Measurements from ENCODE around the gene ZBTB8B. TPM values are rescaled to one million over a fixed set of nuclear protein-coding genes. Genes with fewer than 3 reads are reported as not detected.
"Not testable (repeated sequence)": the region's sequence is repeated elsewhere in the genome, so short reads cannot be mapped to it uniquely, and the experiment has no call there.

Gene ZBTB8B
- total RNA-seq, 1 donor from 2014 or later = 0.92 TPM

- H3K27me3 Mint-ChIP-seq (ENCODE audit: unreplicated experiment) = no peaks in the 10 kb centered on the region
- peaks cover 10% of the 10 kb centered on the region for H3K36me3 Mint-ChIP-seq (ENCODE audit: low read depth, unreplicated experiment)
- no peak for TF ChIP-seq CTCF (IDR thresholded peaks at IDR 0.05; ENCODE audit: unreplicated experiment)
- H3K9me3 Mint-ChIP-seq (ENCODE audit: unreplicated experiment) = peaks cover 11% of the 10 kb centered on the region
- H3K4me3 Mint-ChIP-seq (ENCODE audit: unreplicated experiment) = peak overlapping the region; percentile 73
- H3K27ac Mint-ChIP-seq (ENCODE audit: unreplicated experiment) = no peak overlapping the region
- peak; percentile 12 for DNase-seq (ENCODE audit: low spot score)
- peaks cover 2% of the 10 kb centered on the region for H3K4me1 Mint-ChIP-seq (ENCODE audit: unreplicated experiment)
These were observed 16.0 kb upstream of the ZBTB8B start for GRCh38 chr1:32448773-32449456.

- not testable (repeated sequence) for DNase-seq (ENCODE audit: low spot score); H3K27ac Mint-ChIP-seq (ENCODE audit: unreplicated experiment); H3K4me1 Mint-ChIP-seq (ENCODE audit: unreplicated experiment); H3K27me3 Mint-ChIP-seq (ENCODE audit: unreplicated experiment)
- Mint-ChIP-seq H3K4me3 (ENCODE audit: unreplicated experiment) (peak overlapping the region; percentile 1), H3K36me3 (ENCODE audit: low read depth, unreplicated experiment) (peaks cover 10% of the 10 kb centered on the region), H3K9me3 (ENCODE audit: unreplicated experiment) (peaks cover 11% of the 10 kb centered on the region)
These were observed 15.4 kb upstream of the ZBTB8B start for GRCh38 chr1:32449457-32449831.

GRCh38 chr1:32454726-32455125 lies 10.1 kb upstream of the ZBTB8B start:
- Mint-ChIP-seq H3K9me3 (ENCODE audit: unreplicated experiment) (peaks cover 17% of the 10 kb centered on the region), H3K4me3 (ENCODE audit: unreplicated experiment) (no peak overlapping the region), H3K27ac (ENCODE audit: unreplicated experiment) (no peak overlapping the region), H3K4me1 (ENCODE audit: unreplicated experiment) (no peaks in the 10 kb centered on the region), H3K36me3 (ENCODE audit: low read depth, unreplicated experiment) (peaks cover 8% of the 10 kb centered on the region), H3K27me3 (ENCODE audit: unreplicated experiment) (peaks cover 3% of the 10 kb centered on the region)
- no peak for TF ChIP-seq CTCF (IDR thresholded peaks at IDR 0.05; ENCODE audit: unreplicated experiment)
- no peak for DNase-seq (ENCODE audit: low spot score)

GRCh38 chr1:32455958-32456357 lies 8.9 kb upstream of the ZBTB8B start:
- H3K27ac Mint-ChIP-seq (ENCODE audit: unreplicated experiment) = no peak overlapping the region
- peaks cover 7% of the 10 kb centered on the region for H3K36me3 Mint-ChIP-seq (ENCODE audit: low read depth, unreplicated experiment)
- peaks cover 3% of the 10 kb centered on the region for H3K27me3 Mint-ChIP-seq (ENCODE audit: unreplicated experiment)
- DNase-seq (ENCODE audit: low spot score) = no peak
- no peak overlapping the region for H3K4me3 Mint-ChIP-seq (ENCODE audit: unreplicated experiment)
- H3K9me3 Mint-ChIP-seq (ENCODE audit: unreplicated experiment) = peaks cover 10% of the 10 kb centered on the region
- no peak for TF ChIP-seq CTCF (IDR thresholded peaks at IDR 0.05; ENCODE audit: unreplicated experiment)
- no peaks in the 10 kb centered on the region for H3K4me1 Mint-ChIP-seq (ENCODE audit: unreplicated experiment)

- DNase-seq (ENCODE audit: low spot score); H3K4me1 Mint-ChIP-seq (ENCODE audit: unreplicated experiment); H3K27me3 Mint-ChIP-seq (ENCODE audit: unreplicated experiment); H3K36me3 Mint-ChIP-seq (ENCODE audit: low read depth, unreplicated experiment); H3K4me3 Mint-ChIP-seq (ENCODE audit: unreplicated experiment); H3K27ac Mint-ChIP-seq (ENCODE audit: unreplicated experiment): not testable (repeated sequence)
- peaks cover 10% of the 10 kb centered on the region for H3K9me3 Mint-ChIP-seq (ENCODE audit: unreplicated experiment)
These were observed 6.1 kb upstream of the ZBTB8B start for GRCh38 chr1:32458798-32459197.

GRCh38 chr1:32462977-32463376 lies 1.9 kb upstream of the ZBTB8B start:
- H3K4me3 Mint-ChIP-seq (ENCODE audit: unreplicated experiment); H3K27ac Mint-ChIP-seq (ENCODE audit: unreplicated experiment); DNase-seq (ENCODE audit: low spot score); H3K4me1 Mint-ChIP-seq (ENCODE audit: unreplicated experiment); H3K27me3 Mint-ChIP-seq (ENCODE audit: unreplicated experiment): not testable (repeated sequence)
- H3K36me3 Mint-ChIP-seq (ENCODE audit: low read depth, unreplicated experiment) = peaks cover 11% of the 10 kb centered on the region
- H3K9me3 Mint-ChIP-seq (ENCODE audit: unreplicated experiment) = peaks cover 10% of the 10 kb centered on the region

Data from endothelial cell (in vitro differentiated cells).